Measurements from ENCODE around the gene CPM. TPM values are rescaled to one million over a fixed set of nuclear protein-coding genes. Genes with fewer than 3 reads are reported as not detected.

Gene CPM
- total and polyA plus RNA-seq, 2 of the 4 experiments (the other 2 are of a cell fraction): 2.0 to 8.8 TPM

DNA sequence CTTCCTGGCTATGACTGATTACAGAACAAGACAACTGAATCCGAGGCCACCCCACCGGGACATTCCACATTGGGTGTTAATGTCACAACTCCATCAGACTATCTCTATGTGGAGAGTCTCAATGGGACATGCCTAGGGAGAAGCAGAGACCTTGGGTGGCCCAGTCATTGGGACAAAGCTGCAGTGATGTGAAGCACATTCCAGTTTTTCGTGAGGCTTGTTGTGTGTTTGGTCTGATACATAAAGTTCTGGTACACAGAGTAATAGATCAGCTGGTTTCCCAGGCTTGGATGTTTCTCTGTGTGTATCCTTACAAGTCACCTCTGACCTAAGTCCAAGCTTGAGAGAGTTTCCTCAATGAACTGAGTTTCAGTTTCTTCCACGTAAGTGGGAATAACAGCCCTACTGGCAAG lies 42.3 kb downstream of the CPM start:
- CTCF ChIA-PET: interaction anchor here (0.6 kb wide), 1 partner anchor 264 kb away, joined by 3 read pairs; no protein-coding TSS in a partner anchor
- no peak overlapping the region for H4K8ac ChIP-seq (ENCODE audit: low read depth in 2 of 2, low read length in 2 of 2)
- DNase-seq (no peak), ATAC-seq (ENCODE audit: low read depth) (0 out of 2 replicates have a peak, but pooled peaks have one; percentile 11)
- no peak overlapping the region for H4K5ac ChIP-seq (ENCODE audit: low read depth, low read length)
- BruUV-seq (replicated peaks): no TSS peak
- dilution Hi-C loops (cut with HindIII; ENCODE audit: low sequenced_read_pairs, unreplicated experiment) (no loop called here), in situ Hi-C loops (cut with MboI; ENCODE audit: low sequenced_read_pairs) (no loop called here), intact Hi-C loops (cut with micrococcal nuclease) (no loop called here)
- H3K9me3 ChIP-seq (ENCODE audit: control insufficient read depth, insufficient read depth, low read length): no peaks in the 10 kb centered on the region
- H3K9me1 ChIP-seq (ENCODE audit: insufficient read depth, low read length): no peaks in the 10 kb centered on the region
- H4K91ac ChIP-seq (ENCODE audit: insufficient read depth, low read depth, low read length): no peak overlapping the region
- no peak overlapping the region for H2BK15ac ChIP-seq (ENCODE audit: low read depth, low read length)
- 83% methylated on average over 1 of the region's 4 CpGs; no CpG with 5 or more reads in 1 of the 2 experiments for WGBS, 2 experiments (ENCODE audit: extremely low coverage in 2 of 2, insufficient read length in 1 of 2)
- TF ChIP-seq NFE2L2 (IDR thresholded peaks at IDR 0.05; ENCODE audit: low read depth, low read length): no peak
- TF ChIP-seq MAZ (IDR thresholded peaks at IDR 0.05; ENCODE audit: borderline replicate concordance, low read depth, low read length): no peak
- TF ChIP-seq FOS (IDR thresholded peaks at IDR 0.05; ENCODE audit: low read depth, low read length): no peak
- TF ChIP-seq POLR2A (IDR thresholded peaks at IDR 0.05; ENCODE audit: low read depth, low read length): no peak
- no peak for TF ChIP-seq MXI1 (IDR thresholded peaks at IDR 0.05; ENCODE audit: borderline replicate concordance, low read depth, low read length)
- no peak for TF ChIP-seq BHLHE40 (IDR thresholded peaks at IDR 0.05; ENCODE audit: low read depth, low read length)
- TF ChIP-seq CEBPB (IDR thresholded peaks at IDR 0.05; ENCODE audit: low read depth, low read length): no peak
- TF ChIP-seq RCOR1 (IDR thresholded peaks at IDR 0.05; ENCODE audit: insufficient replicate concordance, low read length): no peak
- TF ChIP-seq, protein P1, sequence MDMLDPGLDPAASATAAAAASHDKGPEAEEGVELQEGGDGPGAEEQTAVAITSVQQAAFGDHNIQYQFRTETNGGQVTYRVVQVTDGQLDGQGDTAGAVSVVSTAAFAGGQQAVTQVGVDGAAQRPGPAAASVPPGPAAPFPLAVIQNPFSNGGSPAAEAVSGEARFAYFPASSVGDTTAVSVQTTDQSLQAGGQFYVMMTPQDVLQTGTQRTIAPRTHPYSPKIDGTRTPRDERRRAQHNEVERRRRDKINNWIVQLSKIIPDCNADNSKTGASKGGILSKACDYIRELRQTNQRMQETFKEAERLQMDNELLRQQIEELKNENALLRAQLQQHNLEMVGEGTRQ (IDR thresholded peaks at IDR 0.05; ENCODE audit: low read depth, low read length): no peak
- no peak for TF ChIP-seq RAD21 (IDR thresholded peaks at IDR 0.05; ENCODE audit: low read length)
- TF ChIP-seq, protein P2, sequence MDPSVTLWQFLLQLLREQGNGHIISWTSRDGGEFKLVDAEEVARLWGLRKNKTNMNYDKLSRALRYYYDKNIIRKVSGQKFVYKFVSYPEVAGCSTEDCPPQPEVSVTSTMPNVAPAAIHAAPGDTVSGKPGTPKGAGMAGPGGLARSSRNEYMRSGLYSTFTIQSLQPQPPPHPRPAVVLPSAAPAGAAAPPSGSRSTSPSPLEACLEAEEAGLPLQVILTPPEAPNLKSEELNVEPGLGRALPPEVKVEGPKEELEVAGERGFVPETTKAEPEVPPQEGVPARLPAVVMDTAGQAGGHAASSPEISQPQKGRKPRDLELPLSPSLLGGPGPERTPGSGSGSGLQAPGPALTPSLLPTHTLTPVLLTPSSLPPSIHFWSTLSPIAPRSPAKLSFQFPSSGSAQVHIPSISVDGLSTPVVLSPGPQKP (IDR thresholded peaks at IDR 0.05; ENCODE audit: borderline replicate concordance, low read depth, low read length): no peak
- no peak for TF ChIP-seq MAFK (IDR thresholded peaks at IDR 0.05; ENCODE audit: low read depth, low read length)
- TF ChIP-seq CHD1 (IDR thresholded peaks at IDR 0.05; ENCODE audit: low read depth, low read length): no peak
- H2AK9ac ChIP-seq (replicated peaks; ENCODE audit: low read depth, low read length, poor library complexity): no peak overlapping the region
- no peak overlapping the region for H3K27ac ChIP-seq (ENCODE audit: insufficient read depth, low read length)
- H3K23ac ChIP-seq (ENCODE audit: low read depth, low read length): no peak overlapping the region
- no peak overlapping the region for H3K56ac ChIP-seq (ENCODE audit: extremely low read depth, insufficient read depth, low read length)
- H2AFZ ChIP-seq (replicated peaks; ENCODE audit: low read length, poor library complexity): no peak overlapping the region
- H2BK20ac ChIP-seq (ENCODE audit: low read depth, low read length): no peak overlapping the region
- no peak overlapping the region for H2AK5ac ChIP-seq (ENCODE audit: low read depth, low read length)
- no peaks in the 10 kb centered on the region for H3K27me3 ChIP-seq (ENCODE audit: control insufficient read depth, insufficient read depth, low read length)
- H3K79me1 ChIP-seq (ENCODE audit: low read depth in 1 of 2, low read length in 2 of 2): no peaks in the 10 kb centered on the region
- H3K36me3 ChIP-seq (ENCODE audit: control insufficient read depth, insufficient read depth, low read length): no peaks in the 10 kb centered on the region
- no peak overlapping the region for H2BK5ac ChIP-seq (ENCODE audit: low read depth, low read length, poor library complexity, severe bottlenecking)
- H3K4me2 ChIP-seq (ENCODE audit: low read depth, low read length): no peak overlapping the region
- no peaks in the 10 kb centered on the region for H4K20me1 ChIP-seq (ENCODE audit: insufficient read depth, low read length)
- H3K4ac ChIP-seq (ENCODE audit: low read depth, low read length): no peak overlapping the region
- H3K14ac ChIP-seq (replicated peaks; ENCODE audit: low read depth, low read length): no peak overlapping the region
- POLR2A ChIA-PET (ENCODE audit: unreplicated experiment): no interaction called here
- no peak overlapping the region for H3K9ac ChIP-seq (ENCODE audit: low read depth, low read length)
- H2BK120ac ChIP-seq (ENCODE audit: low read depth, low read length): no peak overlapping the region
- no peaks in the 10 kb centered on the region for H3K4me1 ChIP-seq (ENCODE audit: control insufficient read depth, insufficient read depth, low read length)
- H3K4me3 ChIP-seq (ENCODE audit: insufficient read depth, low read depth, low read length): no peak overlapping the region
- no peak overlapping the region for H3K18ac ChIP-seq (ENCODE audit: low read depth, low read length)
